ENCODE results near the gene TIGAR. TPM values are rescaled to one million over a fixed set of nuclear protein-coding genes. Genes with fewer than 3 reads are reported as not detected.
A peak's percentile ranks its signal among the peaks of the same experiment; 100 is the strongest.

The TIGAR gene
- total RNA-seq, 1 experiment from 2014 or later = 27.5 TPM

DNA sequence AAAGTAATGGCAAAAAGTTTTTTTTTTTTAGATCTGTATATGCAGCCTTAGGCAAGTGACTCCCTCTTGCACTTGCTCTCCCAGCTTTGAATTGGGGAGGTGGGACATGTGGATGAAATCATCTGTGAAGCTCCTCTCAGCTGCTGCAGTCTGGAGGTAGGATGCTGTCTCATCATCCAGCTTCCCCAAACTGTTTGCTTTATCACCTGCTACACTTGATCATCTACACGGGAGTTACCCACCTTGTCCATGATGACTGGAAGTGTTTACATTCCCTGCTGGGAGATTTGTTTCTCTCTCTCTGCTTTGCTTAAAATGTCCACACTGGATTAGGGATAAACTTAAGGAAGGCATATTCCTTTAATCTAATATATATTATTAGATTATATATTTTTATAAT, 67.0 kb downstream of the TIGAR start:
- H3K23ac ChIP-seq (ENCODE audit: insufficient read length, low read depth, low read length) = no peak overlapping the region
- no peak overlapping the region for H2BK120ac ChIP-seq (ENCODE audit: low read depth, low read length, poor library complexity, severe bottlenecking)
- H3K9ac ChIP-seq (ENCODE audit: extremely low read depth, insufficient read length, low read length) = no peak overlapping the region
- no peak overlapping the region for H3K4me3 Mint-ChIP-seq
- H3K9me3 ChIP-seq (ENCODE audit: control insufficient read depth, low read depth, low read length) = no peaks in the 10 kb centered on the region
- H3K36me3 Mint-ChIP-seq (ENCODE audit: insufficient read depth in 1 of 3, low read depth in 3 of 3) = no peaks in the 10 kb centered on the region
- TF ChIP-seq CTCF (conservative IDR thresholded peaks at IDR 0.05) = no peak
- H4K20me1 ChIP-seq (ENCODE audit: control insufficient read depth, insufficient read depth, insufficient read length) = no peaks in the 10 kb centered on the region
- no peak overlapping the region for H4K91ac ChIP-seq (ENCODE audit: insufficient read length, low read depth, low read length)
- no peaks in the 10 kb centered on the region for H3K27me3 ChIP-seq (ENCODE audit: insufficient read depth, low read length)
- H4K8ac ChIP-seq (replicated peaks; ENCODE audit: insufficient read length, low read depth, low read length) = no peak overlapping the region
- DNase-seq = peak; percentile 11
- H3K27ac ChIP-seq (ENCODE audit: insufficient read length, low read depth, low read length) = no peak overlapping the region
- H3K56ac ChIP-seq (ENCODE audit: insufficient read length, low read depth, low read length) = no peak overlapping the region
- H2BK5ac ChIP-seq (ENCODE audit: insufficient read length, low read length) = no peak overlapping the region
- H3K4me1 Mint-ChIP-seq = peaks cover 4 to 7% of the 10 kb centered on the region in 2 experiments; a peak in 2 of 4 replicates
- no peak overlapping the region for H2AK5ac ChIP-seq (ENCODE audit: insufficient read length, low read length)
- WGBS (ENCODE audit: extremely low coverage, insufficient read length, low lambda C conversion rate) = no CpG with 5 or more reads among the region's 1 CpG
- H2BK20ac ChIP-seq (ENCODE audit: low read depth, low read length, poor library complexity, severe bottlenecking) = no peak overlapping the region
- H2BK15ac ChIP-seq (ENCODE audit: low read depth, low read length) = no peak overlapping the region
- no peak overlapping the region for H3K4me2 ChIP-seq (ENCODE audit: insufficient read depth, insufficient read length, low read length)
- no peaks in the 10 kb centered on the region for H3K4me1 ChIP-seq (ENCODE audit: insufficient read depth, low read length)
- no peak overlapping the region for H3K14ac ChIP-seq (ENCODE audit: insufficient read depth, low read length)
- H3K9me3 Mint-ChIP-seq = no peaks in the 10 kb centered on the region
- no peak overlapping the region for H3K18ac ChIP-seq (ENCODE audit: insufficient read length, low read depth, low read length)
- no peaks in the 10 kb centered on the region for H3K79me1 ChIP-seq (ENCODE audit: insufficient read depth, low read depth, low read length, poor library complexity, severe bottlenecking)
- no peaks in the 10 kb centered on the region for H3K23me2 ChIP-seq (ENCODE audit: insufficient read length, low read depth, low read length, poor library complexity, severe bottlenecking)
- no peak overlapping the region for H2AFZ ChIP-seq (ENCODE audit: low read length)
- no peaks in the 10 kb centered on the region for H3K79me2 ChIP-seq (ENCODE audit: insufficient read depth, low read length)
- H4K5ac ChIP-seq (ENCODE audit: insufficient read length, low read depth, low read length) = no peak overlapping the region
- peaks cover 9% of the 10 kb centered on the region for H3K27me3 Mint-ChIP-seq (ENCODE audit: low read depth)
- H2BK12ac ChIP-seq (ENCODE audit: insufficient read length, low read depth, low read length) = no peak overlapping the region
- H3T11ph ChIP-seq (ENCODE audit: low read length) = no peak overlapping the region
- H3K27ac Mint-ChIP-seq = no peak overlapping the region
- no peak overlapping the region for H3K4ac ChIP-seq (ENCODE audit: low read depth, low read length)
